Measurements from ENCODE around the gene NEK1. TPM values are rescaled to one million over a fixed set of nuclear protein-coding genes. Genes with fewer than 3 reads are reported as not detected.

The NEK1 gene
- polyA plus RNA-seq, 1 of the 3 experiments (the other 2 are of a cell fraction): 2.0 TPM

GRCh38 chr4:169616846-169617245 lies 4.5 kb upstream of the NEK1 start:
- ChIA-PET CTCF (no interaction called here), POLR2A (no interaction called here)
- no peak for DNase-seq
- H3K27me3 ChIP-seq (ENCODE audit: insufficient read depth): no peaks in the 10 kb centered on the region
- H2AFZ ChIP-seq (ENCODE audit: low read depth): no peak overlapping the region
- H3K9me3 ChIP-seq: no peaks in the 10 kb centered on the region
- peaks cover 14% of the 10 kb centered on the region for H3F3A ChIP-seq (replicated peaks; ENCODE audit: insufficient read depth)
- no peaks in the 10 kb centered on the region for H4K20me1 ChIP-seq (ENCODE audit: insufficient read depth)
- H3K79me2 ChIP-seq (ENCODE audit: insufficient read depth): peaks cover 19% of the 10 kb centered on the region
- no peaks in the 10 kb centered on the region for H3K9me2 ChIP-seq
- no peak overlapping the region for H3K27ac ChIP-seq (ENCODE audit: low read depth in 2 of 2, low read length in 1 of 2)
- H3K9ac ChIP-seq: no peak overlapping the region
- no peak overlapping the region for H3K4me3 ChIP-seq (ENCODE audit: low read depth in 2 of 2, low read length in 1 of 2)
- H3K4me2 ChIP-seq: no peak overlapping the region
- H3K4me1 ChIP-seq (ENCODE audit: control insufficient read depth in 1 of 2, insufficient read depth in 2 of 2, low read depth in 1 of 2, low read length in 1 of 2): peaks cover under 1 to 3% of the 10 kb centered on the region in 2 experiments; a peak in 2 of 4 replicates
- TF ChIP-seq USF1 (IDR thresholded peaks at IDR 0.05; ENCODE audit: borderline replicate concordance, low read depth) (no peak), FOXM1 (IDR thresholded peaks at IDR 0.05; ENCODE audit: low read depth) (no peak), NFIC (IDR thresholded peaks at IDR 0.05; ENCODE audit: borderline replicate concordance) (no peak), ZBTB33 (IDR thresholded peaks at IDR 0.05; ENCODE audit: borderline replicate concordance, low read depth) (no peak), SIN3A (IDR thresholded peaks at IDR 0.05; ENCODE audit: borderline replicate concordance, low read depth, low read length) (no peak), CTCF (IDR thresholded peaks at IDR 0.05) (no peak), JUND (IDR thresholded peaks at IDR 0.05) (no peak), REST (IDR thresholded peaks at IDR 0.05; ENCODE audit: low read depth, low read length) (no peak), TEAD4 (IDR thresholded peaks at IDR 0.05; ENCODE audit: borderline replicate concordance, insufficient read depth) (no peak)
- no peaks in the 10 kb centered on the region for H3K36me3 ChIP-seq (replicated peaks in 1 of 2; ENCODE audit: control insufficient read depth in 1 of 2, insufficient read depth in 2 of 2, low read length in 1 of 2)
